Omental fat pad (tissue), 4 donors: ENCODE measurements around the gene EFNA5. TPM values are rescaled to one million over a fixed set of nuclear protein-coding genes. Genes with fewer than 3 reads are reported as not detected.

ENCODE experiments used
- ATAC-seq: fragments of 150-250 bp; one replicate; pipeline ENCODE4 v1.9.1; 2016; ENCODE audit warnings: mild to moderate bottlenecking, moderate library complexity; ENCODE audit not compliant: low FRiP score
- DNase-seq: peaks from one replicate; pipeline ENCODE4 v3.0.0-alpha.2; 2019; ENCODE audit warnings: low spot score
- total RNA-seq, 4 donors: library from RNA; depleted of rRNA; stranded (reverse); fragments of >200 nt; gene quantifications; one replicate each; pipeline ENCODE4 v1.1.0, GENCODE V29; 2016
- TF ChIP-seq, protein P1 (sequence below), 3 donors: fragments of 450-650 bp; IDR thresholded peaks; one replicate each; pipeline ENCODE4 v1.5.1; 2016 to 2017; ENCODE audit warnings: antibody characterized with exemption in 3 of 3, mild to moderate bottlenecking in 3 of 3, moderate library complexity in 2 of 3

EFNA5 gene
- total RNA-seq, 4 donors from 2014 or later, result 9.0 to 26.3 (median 14.0) TPM

DNA sequence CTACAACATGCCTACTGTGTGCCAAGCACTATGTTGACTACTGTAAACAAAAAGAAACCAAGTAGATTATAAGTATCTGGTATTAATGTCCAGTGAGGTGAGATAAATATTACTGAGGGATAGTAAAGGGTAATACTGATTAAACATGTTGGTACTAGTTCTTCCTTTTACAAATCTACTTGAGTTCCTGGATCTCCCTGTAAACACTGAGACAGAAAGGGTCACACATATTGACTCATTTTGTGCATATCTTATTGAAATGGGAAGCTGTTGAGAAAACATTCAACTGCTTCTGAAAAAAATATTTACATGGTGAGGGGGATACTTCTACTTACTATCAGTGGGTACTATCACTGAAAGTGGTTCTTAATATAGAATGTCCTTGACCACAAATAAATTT is 24.3 kb downstream of the EFNA5 start:
- ATAC-seq, result no peak
- no peak for DNase-seq
- TF ChIP-seq, protein P1, sequence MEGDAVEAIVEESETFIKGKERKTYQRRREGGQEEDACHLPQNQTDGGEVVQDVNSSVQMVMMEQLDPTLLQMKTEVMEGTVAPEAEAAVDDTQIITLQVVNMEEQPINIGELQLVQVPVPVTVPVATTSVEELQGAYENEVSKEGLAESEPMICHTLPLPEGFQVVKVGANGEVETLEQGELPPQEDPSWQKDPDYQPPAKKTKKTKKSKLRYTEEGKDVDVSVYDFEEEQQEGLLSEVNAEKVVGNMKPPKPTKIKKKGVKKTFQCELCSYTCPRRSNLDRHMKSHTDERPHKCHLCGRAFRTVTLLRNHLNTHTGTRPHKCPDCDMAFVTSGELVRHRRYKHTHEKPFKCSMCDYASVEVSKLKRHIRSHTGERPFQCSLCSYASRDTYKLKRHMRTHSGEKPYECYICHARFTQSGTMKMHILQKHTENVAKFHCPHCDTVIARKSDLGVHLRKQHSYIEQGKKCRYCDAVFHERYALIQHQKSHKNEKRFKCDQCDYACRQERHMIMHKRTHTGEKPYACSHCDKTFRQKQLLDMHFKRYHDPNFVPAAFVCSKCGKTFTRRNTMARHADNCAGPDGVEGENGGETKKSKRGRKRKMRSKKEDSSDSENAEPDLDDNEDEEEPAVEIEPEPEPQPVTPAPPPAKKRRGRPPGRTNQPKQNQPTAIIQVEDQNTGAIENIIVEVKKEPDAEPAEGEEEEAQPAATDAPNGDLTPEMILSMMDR (IDR thresholded peaks at IDR 0.05), result no peak

DNA sequence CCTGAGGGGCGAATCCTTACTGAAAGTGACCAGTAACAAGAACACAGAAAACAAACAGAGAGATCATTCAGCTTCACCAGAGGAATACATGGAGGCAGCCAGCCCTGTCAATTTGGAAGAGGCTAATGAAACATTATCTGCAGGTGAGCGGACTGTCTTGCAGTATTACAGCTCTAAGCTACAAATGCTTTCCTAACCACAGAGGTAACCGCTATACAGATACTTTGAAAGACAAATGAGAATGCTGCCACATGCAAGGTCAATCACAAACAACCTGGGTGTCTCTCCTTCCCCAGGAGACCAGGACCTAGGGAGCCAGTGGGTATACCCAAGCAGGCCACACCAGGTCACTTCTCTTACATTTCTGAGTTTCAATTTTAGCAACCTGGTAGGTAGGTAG is 30.2 kb downstream of the EFNA5 start:
- ATAC-seq (no peak), DNase-seq (no peak)
- TF ChIP-seq, protein P1 (IDR thresholded peaks at IDR 0.05), result no peak

DNA sequence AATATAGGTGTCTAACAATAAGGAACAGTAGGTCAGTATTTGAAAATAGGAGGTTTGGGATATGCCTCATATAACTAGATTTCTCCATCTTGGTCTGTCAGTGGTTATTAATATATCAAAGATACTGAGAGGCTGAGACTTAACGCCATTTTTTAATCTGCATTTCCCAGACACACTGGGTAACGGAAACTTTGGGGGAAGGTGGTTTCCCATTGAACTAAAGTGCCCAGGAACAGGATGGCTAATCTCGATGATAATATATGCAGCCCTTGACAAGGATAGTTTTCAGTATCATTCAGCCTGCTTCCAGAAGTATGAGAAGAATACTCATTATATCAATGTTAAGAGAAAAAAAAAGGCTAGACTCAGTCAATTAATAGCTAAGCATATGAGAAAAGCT is 30.7 kb downstream of the EFNA5 start:
- ATAC-seq (no peak), DNase-seq (no peak)
- TF ChIP-seq, protein P1 (IDR thresholded peaks at IDR 0.05), result no peak

GRCh38 chr5:107636555-107636954 is 34.2 kb downstream of the EFNA5 start:
- TF ChIP-seq, protein P1 (IDR thresholded peaks at IDR 0.05), result no peak
- ATAC-seq (no peak), DNase-seq (no peak)

GRCh38 chr5:107636068-107636467 is 34.7 kb downstream of the EFNA5 start:
- TF ChIP-seq, protein P1 (IDR thresholded peaks at IDR 0.05), result no peak
- DNase-seq, result no peak
- ATAC-seq, result no peak

DNA sequence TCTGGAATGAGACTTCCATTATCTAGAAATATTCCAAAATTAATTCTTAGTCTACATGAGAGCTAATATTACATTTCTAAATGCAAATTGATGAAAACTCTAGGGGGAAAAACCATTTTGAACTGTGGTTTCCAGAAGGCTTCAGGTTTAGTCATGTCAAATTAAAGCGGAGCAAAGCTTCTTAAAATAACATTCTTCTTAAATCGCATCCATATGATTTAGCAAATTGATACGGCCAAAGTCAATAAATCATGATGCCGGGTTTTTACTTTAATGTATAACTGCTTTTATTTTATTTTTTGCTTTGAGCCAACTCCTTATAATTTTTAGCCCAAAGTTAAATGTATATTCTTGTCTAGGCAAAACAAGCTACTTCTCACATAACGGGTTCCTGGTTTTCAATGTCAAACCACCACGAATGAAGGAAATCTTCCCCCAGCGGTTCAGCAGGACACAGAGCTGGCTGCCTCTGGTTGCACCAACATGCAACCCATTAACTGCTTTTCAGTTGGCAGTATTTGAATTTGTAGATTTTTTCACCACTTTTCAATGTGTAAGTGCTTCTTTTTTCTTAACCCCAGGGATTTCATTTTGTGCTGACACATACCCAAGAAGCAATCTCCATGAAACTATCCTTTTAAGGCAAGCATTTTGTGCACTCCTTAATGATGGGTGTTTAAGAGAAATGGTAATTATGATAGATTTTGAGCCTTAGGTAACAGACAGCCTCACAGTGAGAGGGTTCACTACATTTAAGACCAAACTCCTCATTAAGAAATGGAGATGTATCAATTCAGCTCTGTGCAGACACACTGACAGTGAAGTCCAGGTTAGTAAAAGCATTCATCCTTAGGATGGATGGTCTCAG is 35.5 kb downstream of the EFNA5 start:
- no peak for DNase-seq
- no peak for ATAC-seq
- TF ChIP-seq, protein P1 (IDR thresholded peaks at IDR 0.05), result no peak
